HCT116 (cell line): ENCODE data around the gene KNDC1. TPM values are rescaled to one million over a fixed set of nuclear protein-coding genes. Genes with fewer than 3 reads are reported as not detected.

Experiments used
- ATAC-seq: fragments of 200-7000 bp; cut with Tn5 transposase; 2 replicates; pipeline ENCODE4 v1.9.1; 2020; ENCODE audit warnings: mild to moderate bottlenecking, moderate library complexity
- BruUV-seq: library from RNA; stranded (reverse); fragments of 400-500 nt; replicated peaks from 2 replicates; lab custom pipeline; 2021; lab: Mats Ljungman, UMichigan
- CTCF ChIA-PET: fragments of 300-600 bp; sonication (Branson Sonifier 250); formaldehyde crosslinking; loops from one replicate; lab custom pipeline; 2021; ENCODE audit warnings: antibody characterized with exemption; lab: Charles Lee
- POLR2A ChIA-PET: fragments of 300-600, 350-600 bp; sonication (Branson Sonifier 250); formaldehyde crosslinking; loops from one replicate; lab custom pipeline; 2021; ENCODE audit warnings: antibody characterized with exemption; lab: Charles Lee
- RAD21 ChIA-PET, 2 experiments: fragments of 300-600 bp; sonication (Branson Sonifier 250); formaldehyde crosslinking; loops; one replicate each; lab custom pipeline; 2023; ENCODE audit warnings: low total read pairs in 2 of 2; ENCODE audit not compliant: uncharacterized antibody in 2 of 2, unreplicated experiment in 2 of 2, low non-redundant PET in 1 of 2; lab: Charles Lee
- DNase-seq: peaks from one replicate; pipeline ENCODE4 v3.0.0-alpha.2; 2010; ENCODE audit warnings: low read depth, low spot score
- H2AFZ ChIP-seq: fragments of 200-600 bp; shearing (Covaris generic), sonication (generic); 2 replicates; pipeline ENCODE4 v1.6.1; 2017; ENCODE audit warnings: low read depth, mixed run types, mixed read lengths, antibody characterized with exemption, low read length; ENCODE audit not compliant: poor library complexity, severe bottlenecking
- H3K27ac ChIP-seq: 2 replicates; pipeline ENCODE4 v1.5.1; 2012; ENCODE audit warnings: low read depth, low read length
- H3K27me3 ChIP-seq: fragments of 200-600 bp; sonication (generic); 2 replicates; pipeline ENCODE4 v1.6.1; 2016; ENCODE audit warnings: mixed run types, low read length, mixed read lengths; ENCODE audit not compliant: insufficient read depth
- H3K36me3 ChIP-seq, 2 experiments: fragments of 200-500 bp in 1 of 2; fragments of 200-600 bp in 1 of 2; sonication (Bioruptor generic) in 1 of 2; sonication (generic) in 1 of 2; 2 replicates each; pipeline versions ENCODE4 v1.5.1 to v1.6.1; 2014 to 2016; ENCODE audit warnings: low read length in 2 of 2, inconsistent platforms in 1 of 2, mixed read lengths in 1 of 2, mixed run types in 1 of 2; ENCODE audit not compliant: insufficient read depth in 2 of 2, control insufficient read depth in 1 of 2
- H3K4me1 ChIP-seq, 2 experiments: fragments of 200-600 bp in 1 of 2; sonication (generic) in 1 of 2; 2 replicates each; pipeline versions ENCODE4 v1.5.1 to v1.6.1; 2012 to 2017; ENCODE audit warnings: low read length in 2 of 2, inconsistent platforms in 1 of 2, mild to moderate bottlenecking in 1 of 2, mixed read lengths in 1 of 2, mixed run types in 1 of 2, moderate library complexity in 1 of 2; ENCODE audit not compliant: insufficient read depth in 2 of 2, control insufficient read depth in 1 of 2
- H3K4me2 ChIP-seq: fragments of 200-600 bp; sonication (generic); 2 replicates; pipeline ENCODE4 v1.6.1; 2017; ENCODE audit warnings: mixed run types, low read length, mixed read lengths
- H3K4me3 ChIP-seq, 2 experiments: fragments of 200-600 bp in 1 of 2; sonication (generic) in 1 of 2; replicated peaks in 1 of 2; 2 replicates each; pipeline ENCODE4 v1.5.1; 2011 to 2016; ENCODE audit warnings: low read length in 2 of 2, control low read depth in 1 of 2, low read depth in 1 of 2, mild to moderate bottlenecking in 1 of 2, mixed read lengths in 1 of 2, mixed run types in 1 of 2
- H3K79me2 ChIP-seq: fragments of 200-600 bp; sonication (generic); 2 replicates; pipeline ENCODE4 v1.6.1; 2017; ENCODE audit warnings: mild to moderate bottlenecking, mixed run types, low read length, moderate library complexity, mixed read lengths; ENCODE audit not compliant: insufficient read depth
- H3K9ac ChIP-seq: fragments of 200-600 bp; sonication (generic); 2 replicates; pipeline ENCODE4 v1.6.1; 2016; ENCODE audit warnings: low read length, mixed read lengths
- H3K9me2 ChIP-seq: fragments of 200-600 bp; sonication (generic), shearing (Covaris generic); 2 replicates; pipeline ENCODE4 v1.6.1; 2017; ENCODE audit warnings: mixed run types, mild to moderate bottlenecking, moderate library complexity; ENCODE audit not compliant: insufficient read depth
- H3K9me3 ChIP-seq, 2 experiments: fragments of 200-500 bp in 1 of 2; fragments of 200-600 bp in 1 of 2; sonication (Bioruptor generic) in 1 of 2; sonication (generic) in 1 of 2; 2 replicates each; pipeline ENCODE4 v1.6.1; 2014 to 2017; ENCODE audit warnings: low read length in 2 of 2, mixed read lengths in 2 of 2, inconsistent platforms in 1 of 2, low read depth in 1 of 2, mild to moderate bottlenecking in 1 of 2, mixed run types in 1 of 2, moderate library complexity in 1 of 2; ENCODE audit not compliant: control insufficient read depth in 1 of 2, insufficient read depth in 1 of 2
- H4K20me1 ChIP-seq: fragments of 200-600 bp; sonication (generic), shearing (Covaris generic); 2 replicates; pipeline ENCODE4 v1.6.1; 2017; ENCODE audit warnings: mixed run types, mild to moderate bottlenecking, moderate library complexity; ENCODE audit not compliant: insufficient read depth
- CBX3 ChIP-seq: IDR thresholded peaks from 2 replicates; pipeline ENCODE4 v1.6.1; 2012; ENCODE audit warnings: low read depth
- CEBPB ChIP-seq: IDR thresholded peaks from 2 replicates; pipeline ENCODE4 v1.6.1; 2012; ENCODE audit warnings: low read depth
- ELF1 ChIP-seq: IDR thresholded peaks from 2 replicates; pipeline ENCODE4 v1.6.1; 2012; ENCODE audit warnings: low read depth, borderline replicate concordance
- EZH2 ChIP-seq: fragments of 200-600 bp; sonication (generic); IDR thresholded peaks from 2 replicates; pipeline ENCODE4 v1.6.1; 2017; ENCODE audit warnings: antibody characterized with exemption, mixed run types
- EZH2phosphoT487 ChIP-seq: fragments of 200-600 bp; IDR thresholded peaks from 2 replicates; pipeline ENCODE4 v1.6.1; 2018; ENCODE audit warnings: antibody characterized with exemption, borderline replicate concordance
- JUND ChIP-seq: IDR thresholded peaks from 2 replicates; pipeline ENCODE4 v1.6.1; 2012
- SIN3A ChIP-seq: IDR thresholded peaks from 2 replicates; pipeline ENCODE4 v1.6.1; 2012; ENCODE audit warnings: low read depth
- SP1 ChIP-seq: IDR thresholded peaks from 2 replicates; pipeline ENCODE4 v1.6.1; 2012; ENCODE audit warnings: low read depth
- SRF ChIP-seq: IDR thresholded peaks from 2 replicates; pipeline ENCODE4 v1.6.1; 2012; ENCODE audit warnings: low read depth
- ZBTB33 ChIP-seq: IDR thresholded peaks from 2 replicates; pipeline ENCODE4 v1.6.1; 2011; ENCODE audit warnings: mild to moderate bottlenecking, low read length, moderate library complexity; ENCODE audit not compliant: insufficient replicate concordance; ENCODE audit errors: extremely low read depth
- ZFX ChIP-seq: fragments of 450-650 bp; IDR thresholded peaks from 2 replicates; pipeline ENCODE4 v1.6.1; 2017
- ZNF274 ChIP-seq: fragments of 200-500 bp; sonication (Bioruptor generic); IDR thresholded peaks from 2 replicates; pipeline ENCODE4 v1.6.1; 2014; ENCODE audit warnings: mild to moderate bottlenecking, low read depth, low read length, inconsistent platforms
- intact Hi-C: fragments of 100-400 bp; cut with micrococcal nuclease; formaldehyde crosslinking; loops from 2 replicates; pipeline ENCODE4 v1.10.0; 2022
- total RNA-seq: library from RNA; stranded (reverse); gene quantifications from one replicate; pipeline ENCODE4 v1.2.1, GENCODE V29; 2021; ENCODE audit not compliant: unreplicated experiment

Gene KNDC1
- total RNA-seq, 1 experiment from 2014 or later, result 3.6 TPM

- POLR2A ChIA-PET, result no interaction called here
- TF ChIP-seq ZFX, result no peak
- TF ChIP-seq SRF, result no peak
- no peak for TF ChIP-seq CEBPB
- TF ChIP-seq EZH2, result no peak
- no peak for TF ChIP-seq EZH2phosphoT487
- no peak for TF ChIP-seq ELF1
- no peak for TF ChIP-seq CBX3
- no peak for TF ChIP-seq ZBTB33
- no peak for TF ChIP-seq SIN3A
- TF ChIP-seq ZNF274, result no peak
- TF ChIP-seq SP1, result no peak
- no peak for TF ChIP-seq JUND
- H3K4me1 ChIP-seq, result no peaks in the 10 kb centered on the region
- no TSS peak for BruUV-seq
- H3K27me3 ChIP-seq, result no peaks in the 10 kb centered on the region
- no peak for DNase-seq
- no peaks in the 10 kb centered on the region for H3K79me2 ChIP-seq
- H3K27ac ChIP-seq, result no peak overlapping the region
- no peak for ATAC-seq
- H3K9ac ChIP-seq, result no peak overlapping the region
- RAD21 ChIA-PET, result no interaction called here
- H3K9me2 ChIP-seq, result no peaks in the 10 kb centered on the region
- H4K20me1 ChIP-seq, result no peaks in the 10 kb centered on the region
- intact Hi-C loops, result no loop called here
- no peaks in the 10 kb centered on the region for H3K9me3 ChIP-seq
- no peak overlapping the region for H2AFZ ChIP-seq
- H3K36me3 ChIP-seq, result no peaks in the 10 kb centered on the region
- CTCF ChIA-PET, result no interaction called here
- H3K4me2 ChIP-seq, result no peak overlapping the region
- H3K4me3 ChIP-seq, result no peak overlapping the region
Measured at GRCh38 chr10:133224076-133224475, 64.1 kb downstream of the KNDC1 start.
